Osteoblast (primary cell): ENCODE results near the gene PAX9. TPM values are rescaled to one million over a fixed set of nuclear protein-coding genes. Genes with fewer than 3 reads are reported as not detected.

Source experiments
- DNase-seq: peaks from one replicate; pipeline ENCODE4 v3.0.0; 2011; ENCODE audit warnings: low spot score, mixed read lengths; ENCODE audit not compliant: insufficient read length; ENCODE audit errors: missing footprints
- H2AFZ ChIP-seq: 2 replicates; pipeline ENCODE4 v1.6.0; 2011; ENCODE audit warnings: mild to moderate bottlenecking, low read length
- H3K27ac ChIP-seq: 2 replicates; pipeline ENCODE4 v1.5.1; 2011; ENCODE audit warnings: mild to moderate bottlenecking, low read depth, low read length, moderate library complexity
- H3K27me3 ChIP-seq: 2 replicates; pipeline ENCODE4 v1.6.0; 2012; ENCODE audit warnings: mild to moderate bottlenecking, control low read depth, inconsistent platforms, low read length, moderate library complexity; ENCODE audit not compliant: insufficient read depth
- H3K36me3 ChIP-seq: 2 replicates; pipeline ENCODE4 v1.5.1; 2011; ENCODE audit warnings: mild to moderate bottlenecking, low read length, control low read depth, moderate library complexity; ENCODE audit not compliant: insufficient read depth
- H3K4me1 ChIP-seq: 2 replicates; pipeline ENCODE4 v1.5.1; 2011; ENCODE audit warnings: mild to moderate bottlenecking, low read length, control low read depth, moderate library complexity; ENCODE audit not compliant: insufficient read depth
- H3K4me2 ChIP-seq: 2 replicates; pipeline ENCODE4 v1.6.0; 2011; ENCODE audit warnings: mild to moderate bottlenecking, low read length; ENCODE audit not compliant: insufficient read depth
- H3K4me3 ChIP-seq: fragments of 200-600 bp; sonication (generic); 3 replicates; pipeline ENCODE4 v1.5.1; 2012; ENCODE audit warnings: mild to moderate bottlenecking, low read length, inconsistent platforms; ENCODE audit not compliant: insufficient read depth
- H3K79me2 ChIP-seq: 2 replicates; pipeline ENCODE4 v1.6.0; 2012; ENCODE audit warnings: mild to moderate bottlenecking, low read length, control low read depth, inconsistent platforms; ENCODE audit not compliant: insufficient read depth
- H3K9me3 ChIP-seq: 2 replicates; pipeline ENCODE4 v1.5.1; 2011; ENCODE audit warnings: low read depth, low read length, control low read depth
- H4K20me1 ChIP-seq: 2 replicates; pipeline ENCODE4 v1.6.0; 2012; ENCODE audit warnings: mild to moderate bottlenecking, low read length, control low read depth; ENCODE audit not compliant: insufficient read depth
- CTCF ChIP-seq: IDR thresholded peaks from 2 replicates; pipeline ENCODE4 v1.5.1; 2011; ENCODE audit warnings: mild to moderate bottlenecking, low read depth, low read length, moderate library complexity; ENCODE audit errors: extremely low read depth
- total RNA-seq: library from RNA; depleted of rRNA; stranded (reverse); fragments of >200 nt; gene quantifications from 2 replicates; pipeline ENCODE4 v1.2.3, GENCODE V29; 2012

The PAX9 gene
- total RNA-seq, result under 0.01 TPM in 1 of 2 replicates, not detected in the other

DNA sequence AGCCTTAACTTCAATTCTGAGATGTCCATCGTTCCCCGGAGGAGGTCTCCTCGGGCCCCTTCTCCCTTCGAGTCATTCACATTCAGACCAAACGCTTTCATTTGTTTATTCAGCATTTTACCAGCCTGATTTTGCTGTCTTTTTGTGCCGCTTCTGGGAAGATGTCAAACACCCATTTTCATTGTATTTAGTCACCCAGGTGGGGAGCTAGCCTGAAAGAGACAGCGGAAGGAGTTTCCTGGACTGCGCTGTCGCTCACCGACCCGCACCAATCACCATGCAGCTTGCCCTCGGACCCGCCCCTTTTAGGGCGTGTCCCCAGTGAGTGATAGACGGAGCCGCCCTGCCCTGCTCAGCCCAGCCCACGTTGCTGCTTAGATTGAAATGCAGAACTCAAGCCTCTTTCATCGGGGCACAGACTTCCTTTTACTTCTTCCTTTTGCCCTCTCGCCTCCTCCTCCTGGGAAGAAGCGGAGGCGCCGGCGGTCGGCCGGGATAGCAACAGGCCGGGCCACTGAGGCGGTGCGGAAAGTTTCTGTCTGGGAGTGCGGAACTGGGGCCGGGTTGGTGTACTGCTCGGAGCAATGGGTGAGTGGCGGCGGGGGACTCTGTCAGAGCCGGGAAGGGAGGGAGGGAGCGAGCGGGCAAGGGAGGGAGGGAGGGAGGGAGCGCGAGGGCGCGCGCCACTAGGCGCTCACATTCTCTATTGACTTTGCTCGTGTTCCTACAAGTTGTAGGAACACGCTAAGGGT, at the start of gene PAX9:
PAX9 (plus strand) TSS at position 355 of the 752 bp plus-strand sequence; CDS start at position 585, 230 bp downstream.
- H3K36me3 ChIP-seq, result no peaks in the 10 kb centered on the region
- H2AFZ ChIP-seq, result peak within 1 kb of the TSS; percentile 93
- no peaks in the 10 kb centered on the region for H3K9me3 ChIP-seq
- no peaks in the 10 kb centered on the region for H3K79me2 ChIP-seq
- peak within 1 kb of the TSS; percentile 75 for H3K4me3 ChIP-seq
- no peak within 1 kb of the TSS for H3K27ac ChIP-seq
- H3K4me1 ChIP-seq, result peaks cover 12% of the 10 kb centered on the region
- H3K4me2 ChIP-seq, result peak within 1 kb of the TSS; percentile 89
- no peak for TF ChIP-seq CTCF
- DNase-seq, result peak; percentile 98
- H4K20me1 ChIP-seq, result no peaks in the 10 kb centered on the region
- peaks cover 67% of the 10 kb centered on the region for H3K27me3 ChIP-seq

DNA sequence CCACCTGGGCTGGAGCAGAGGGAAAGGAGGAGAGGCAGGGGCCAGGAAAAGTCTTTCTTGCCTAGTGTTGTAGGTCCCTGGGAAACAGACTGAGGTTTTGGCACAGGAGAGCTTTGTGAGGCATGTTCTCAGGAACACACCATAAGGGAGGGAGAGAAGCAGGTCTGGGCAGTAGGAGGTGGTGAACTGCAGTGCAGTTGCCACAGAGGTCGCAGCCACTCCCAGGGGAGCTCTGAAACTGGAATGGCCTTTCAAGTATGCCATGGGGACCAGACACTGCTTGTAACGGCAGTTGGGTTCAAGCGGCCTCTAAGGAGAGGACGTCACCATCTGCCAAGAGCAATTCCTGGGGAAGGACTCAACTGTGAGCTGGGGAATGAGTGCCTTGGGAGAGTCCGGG, 43.8 kb upstream of the PAX9 start:
- no peak for DNase-seq
- no peaks in the 10 kb centered on the region for H3K27me3 ChIP-seq
- H3K4me1 ChIP-seq, result no peaks in the 10 kb centered on the region
- no peak overlapping the region for H3K27ac ChIP-seq
- no peak overlapping the region for H2AFZ ChIP-seq
- TF ChIP-seq CTCF, result no peak
- H3K9me3 ChIP-seq, result no peaks in the 10 kb centered on the region
- no peaks in the 10 kb centered on the region for H4K20me1 ChIP-seq
- no peak overlapping the region for H3K4me3 ChIP-seq
- no peaks in the 10 kb centered on the region for H3K79me2 ChIP-seq
- H3K36me3 ChIP-seq, result no peaks in the 10 kb centered on the region
- no peak overlapping the region for H3K4me2 ChIP-seq

DNA sequence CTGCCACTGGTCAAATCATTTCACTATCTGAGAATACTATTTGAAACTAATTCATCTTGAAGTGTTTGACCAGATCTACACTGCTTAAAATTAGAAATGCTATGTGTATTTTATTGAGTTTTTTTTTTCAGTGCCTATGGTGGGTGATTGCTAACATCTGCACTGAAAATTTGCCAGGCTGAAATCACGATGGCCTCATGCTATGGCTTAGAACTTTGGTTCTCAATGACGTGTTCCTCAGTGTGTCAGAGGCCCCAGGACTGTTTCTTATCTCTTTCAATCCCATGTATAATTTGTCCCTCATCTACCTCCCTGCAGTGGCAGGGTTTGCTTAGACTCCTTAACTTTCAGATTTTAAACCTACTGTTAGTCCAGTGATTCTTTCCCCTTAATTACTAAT, 43.0 kb upstream of the PAX9 start:
- H3K27ac ChIP-seq, result no peak overlapping the region
- H3K4me2 ChIP-seq, result no peak overlapping the region
- no peaks in the 10 kb centered on the region for H3K9me3 ChIP-seq
- no peaks in the 10 kb centered on the region for H3K27me3 ChIP-seq
- no peak for DNase-seq
- H2AFZ ChIP-seq, result no peak overlapping the region
- no peaks in the 10 kb centered on the region for H4K20me1 ChIP-seq
- H3K36me3 ChIP-seq, result no peaks in the 10 kb centered on the region
- TF ChIP-seq CTCF, result no peak
- no peaks in the 10 kb centered on the region for H3K4me1 ChIP-seq
- H3K4me3 ChIP-seq, result no peak overlapping the region
- no peaks in the 10 kb centered on the region for H3K79me2 ChIP-seq

- Histone ChIP-seq H3K9me3 (no peaks in the 10 kb centered on the region), H3K27ac (no peak overlapping the region), H2AFZ (no peak overlapping the region), H3K79me2 (no peaks in the 10 kb centered on the region), H4K20me1 (no peaks in the 10 kb centered on the region), H3K36me3 (no peaks in the 10 kb centered on the region), H3K4me3 (no peak overlapping the region), H3K27me3 (no peaks in the 10 kb centered on the region), H3K4me1 (no peaks in the 10 kb centered on the region), H3K4me2 (no peak overlapping the region)
- TF ChIP-seq CTCF, result no peak
- DNase-seq, result no peak
Observed at GRCh38 chr14:36619131-36619530, 42.5 kb upstream of the PAX9 start.
